HG03442 (cell line): Measurements from ENCODE around the gene EXOSC3.

ENCODE experiments used
- ATAC-seq: cut with Tn5 transposase; IDR thresholded peaks from one replicate; pipeline ENCODE4 v1.9.1; 2021; ENCODE audit warnings: mild to moderate bottlenecking, moderate library complexity; ENCODE audit not compliant: unreplicated experiment

EXOSC3 gene

GRCh38 chr9:37739222-37739621, 45.6 kb downstream of the EXOSC3 start:
- no peak for ATAC-seq

GRCh38 chr9:37732952-37733351, 51.9 kb downstream of the EXOSC3 start:
- no peak for ATAC-seq

GRCh38 chr9:37732086-37732741, 52.6 kb downstream of the EXOSC3 start:
- no peak for ATAC-seq

- ATAC-seq: no peak
Observed at GRCh38 chr9:37730839-37731238, 54.0 kb downstream of the EXOSC3 start.

- no peak for ATAC-seq
Observed at GRCh38 chr9:37730256-37730655, 54.6 kb downstream of the EXOSC3 start.
